Neuronal stem cell (in vitro differentiated cells): ENCODE data around the gene ASIP.

Source experiments
- DNase-seq: peaks from one replicate; pipeline ENCODE4 v3.0.0-alpha.2; 2013; ENCODE audit warnings: low spot score
- H2AFZ ChIP-seq: one replicate; pipeline ENCODE4 v1.6.1; 2013; ENCODE audit warnings: mild to moderate bottlenecking, low read length, inconsistent platforms
- H2AK5ac ChIP-seq: 2 replicates; pipeline ENCODE4 v1.6.1; 2013; ENCODE audit warnings: low read depth, mild to moderate bottlenecking, inconsistent platforms, low read length, moderate library complexity, mixed read lengths
- H2BK120ac ChIP-seq: 2 replicates; pipeline ENCODE4 v1.6.1; 2013; ENCODE audit warnings: low read depth, mild to moderate bottlenecking, inconsistent platforms, low read length, moderate library complexity, mixed read lengths
- H2BK12ac ChIP-seq: one replicate; pipeline ENCODE4 v1.6.1; 2013; ENCODE audit warnings: low read length, inconsistent platforms
- H2BK15ac ChIP-seq: 2 replicates; pipeline ENCODE4 v1.6.1; 2013; ENCODE audit warnings: mild to moderate bottlenecking, low read length, inconsistent platforms, mixed read lengths
- H2BK5ac ChIP-seq: one replicate; pipeline ENCODE4 v1.6.1; 2013; ENCODE audit warnings: inconsistent platforms, mild to moderate bottlenecking, low read length, moderate library complexity
- H3K14ac ChIP-seq: one replicate; pipeline ENCODE4 v1.6.1; 2013; ENCODE audit warnings: low read length, inconsistent platforms
- H3K18ac ChIP-seq: 2 replicates; pipeline ENCODE4 v1.6.1; 2013; ENCODE audit warnings: low read length, inconsistent platforms
- H3K23ac ChIP-seq: 2 replicates; pipeline ENCODE4 v1.6.1; 2013; ENCODE audit warnings: low read depth, mild to moderate bottlenecking, mixed read lengths, low read length, inconsistent platforms; ENCODE audit not compliant: poor library complexity
- H3K27ac ChIP-seq: replicated peaks from 3 replicates; pipeline ENCODE4 v1.5.1; 2013; ENCODE audit warnings: low read length, inconsistent platforms
- H3K27me3 ChIP-seq, 3 experiments: 2 replicates each; pipeline ENCODE4 v1.6.1; 2013; ENCODE audit warnings: low read length in 3 of 3, mild to moderate bottlenecking in 2 of 3, inconsistent platforms in 1 of 3, low read depth in 1 of 3, mixed read lengths in 1 of 3, moderate library complexity in 1 of 3; ENCODE audit not compliant: control insufficient read depth in 3 of 3, insufficient read depth in 3 of 3
- H3K36me3 ChIP-seq, 2 donors: replicated peaks in 1 of 2; 2 replicates each; pipeline ENCODE4 v1.6.1; 2013; ENCODE audit warnings: low read length in 2 of 2; ENCODE audit not compliant: control insufficient read depth in 2 of 2, insufficient read depth in 2 of 2
- H3K4ac ChIP-seq: 2 replicates; pipeline ENCODE4 v1.6.1; 2013; ENCODE audit warnings: inconsistent platforms, mild to moderate bottlenecking, low read length, moderate library complexity
- H3K4me1 ChIP-seq, 2 donors: 1 replicate in 1 of 2; 2 replicates in 1 of 2; pipeline ENCODE4 v1.6.1; 2013; ENCODE audit warnings: low read length in 2 of 2, low read depth in 1 of 2; ENCODE audit not compliant: control insufficient read depth in 2 of 2, insufficient read depth in 1 of 2
- H3K4me2 ChIP-seq: one replicate; pipeline ENCODE4 v1.6.1; 2013; ENCODE audit warnings: mild to moderate bottlenecking, low read length, inconsistent platforms; ENCODE audit not compliant: insufficient read depth, poor library complexity, severe bottlenecking
- H3K4me3 ChIP-seq, 2 donors: 2 replicates each; pipeline ENCODE4 v1.5.1; 2013; ENCODE audit warnings: low read length in 2 of 2, mild to moderate bottlenecking in 2 of 2, inconsistent platforms in 1 of 2, moderate library complexity in 1 of 2
- H3K79me1 ChIP-seq: one replicate; pipeline ENCODE4 v1.6.1; 2013; ENCODE audit warnings: low read depth, mild to moderate bottlenecking, inconsistent platforms, low read length, moderate library complexity
- H3K9ac ChIP-seq: one replicate; pipeline ENCODE4 v1.6.1; 2013; ENCODE audit warnings: mild to moderate bottlenecking, low read depth, low read length, inconsistent platforms; ENCODE audit not compliant: poor library complexity
- H3K9me3 ChIP-seq, 2 donors: replicated peaks in 1 of 2; 2 replicates each; pipeline versions ENCODE3 to v1.6.1; 2013; ENCODE audit warnings: low read length in 2 of 2, mild to moderate bottlenecking in 2 of 2, inconsistent platforms in 1 of 2, low read depth in 1 of 2, mixed read lengths in 1 of 2, moderate library complexity in 1 of 2; ENCODE audit not compliant: control insufficient read depth in 2 of 2, insufficient read depth in 1 of 2
- H4K8ac ChIP-seq: one replicate; pipeline ENCODE4 v1.6.1; 2013; ENCODE audit warnings: low read depth, mild to moderate bottlenecking, inconsistent platforms, low read length, moderate library complexity
- H4K91ac ChIP-seq: one replicate; pipeline ENCODE4 v1.6.1; 2013; ENCODE audit warnings: low read length, low read depth, mild to moderate bottlenecking, inconsistent platforms; ENCODE audit not compliant: poor library complexity
- WGBS, 2 donors: extraction: QIAGEN DNeasy Blood & Tissue Kit; methylation state at CpG; one replicate each; pipeline ENCODE4 v1.1.7; 2013; ENCODE audit warnings: missing lambda C conversion rate in 2 of 2, mixed read lengths in 1 of 2; ENCODE audit not compliant: insufficient read length in 2 of 2, insufficient replicate concordance in 1 of 2; ENCODE audit errors: extremely low coverage in 2 of 2; 5-methylcytosine and 5-hydroxymethylcytosine counted together

ASIP gene

DNA sequence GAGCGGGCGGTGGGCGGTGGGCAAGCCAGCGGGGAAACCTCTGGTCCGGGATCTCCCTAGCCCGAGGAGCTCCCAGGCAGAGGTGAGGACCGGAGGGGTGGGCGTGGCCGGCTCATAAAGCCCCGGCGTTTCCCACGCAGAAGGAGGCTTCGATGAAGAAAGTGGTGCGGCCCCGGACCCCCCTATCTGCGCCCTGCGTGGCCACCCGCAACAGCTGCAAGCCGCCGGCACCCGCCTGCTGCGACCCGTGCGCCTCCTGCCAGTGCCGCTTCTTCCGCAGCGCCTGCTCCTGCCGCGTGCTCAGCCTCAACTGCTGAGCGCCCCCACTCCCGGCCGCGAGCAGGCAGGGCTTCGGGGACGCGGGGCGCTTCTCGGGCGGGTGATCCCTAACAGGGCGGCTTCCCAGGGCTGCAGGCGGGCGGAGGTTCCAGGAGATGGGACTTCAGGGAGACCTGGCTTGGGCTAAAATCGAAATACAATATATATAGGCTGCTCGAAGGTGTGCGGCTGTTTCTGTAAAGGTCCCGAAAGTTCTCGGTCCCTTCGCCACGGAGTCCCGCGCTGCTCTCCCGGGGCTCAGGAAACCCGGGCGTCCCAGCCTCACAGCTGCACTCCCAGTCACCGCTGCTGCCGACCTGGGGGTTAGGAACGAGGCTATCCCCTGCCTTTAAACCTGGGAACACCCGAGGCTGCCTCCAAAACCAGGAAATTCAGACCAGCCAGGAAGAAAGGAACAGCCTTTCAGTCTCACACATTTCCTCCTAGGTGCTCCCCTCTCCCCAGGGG, 27.8 kb downstream of the ASIP start:
- WGBS, 2 donors = no CpG with 5 or more reads among the region's 58 CpGs
- Histone ChIP-seq H3K23ac (peak overlapping the region; percentile 57), H3K4me1 (no peaks in the 10 kb centered on the region), H3K4me2 (peak overlapping the region; percentile 48), H3K27ac (no peak overlapping the region), H3K9me3 (no peaks in the 10 kb centered on the region), H3K4ac (no peak overlapping the region), H2BK15ac (peak overlapping the region; percentile 26), H2AFZ (no peak overlapping the region), H3K36me3 (peaks cover 2 to 45% of the 10 kb centered on the region in 2 donors), H2BK5ac (no peak overlapping the region), H3K27me3 (peaks cover 0 to 3% (median 0%) of the 10 kb centered on the region in 3 experiments), H3K18ac (peak overlapping the region; percentile 84), H2BK12ac (no peak overlapping the region), H3K14ac (no peak overlapping the region), H3K9ac (no peak overlapping the region), H3K4me3 (peak overlapping the region in 1 of 2 donors; percentile 9), H3K79me1 (no peaks in the 10 kb centered on the region), H2AK5ac (no peak overlapping the region), H2BK120ac (no peak overlapping the region), H4K8ac (no peak overlapping the region), H4K91ac (no peak overlapping the region)
- no peak for DNase-seq

DNA sequence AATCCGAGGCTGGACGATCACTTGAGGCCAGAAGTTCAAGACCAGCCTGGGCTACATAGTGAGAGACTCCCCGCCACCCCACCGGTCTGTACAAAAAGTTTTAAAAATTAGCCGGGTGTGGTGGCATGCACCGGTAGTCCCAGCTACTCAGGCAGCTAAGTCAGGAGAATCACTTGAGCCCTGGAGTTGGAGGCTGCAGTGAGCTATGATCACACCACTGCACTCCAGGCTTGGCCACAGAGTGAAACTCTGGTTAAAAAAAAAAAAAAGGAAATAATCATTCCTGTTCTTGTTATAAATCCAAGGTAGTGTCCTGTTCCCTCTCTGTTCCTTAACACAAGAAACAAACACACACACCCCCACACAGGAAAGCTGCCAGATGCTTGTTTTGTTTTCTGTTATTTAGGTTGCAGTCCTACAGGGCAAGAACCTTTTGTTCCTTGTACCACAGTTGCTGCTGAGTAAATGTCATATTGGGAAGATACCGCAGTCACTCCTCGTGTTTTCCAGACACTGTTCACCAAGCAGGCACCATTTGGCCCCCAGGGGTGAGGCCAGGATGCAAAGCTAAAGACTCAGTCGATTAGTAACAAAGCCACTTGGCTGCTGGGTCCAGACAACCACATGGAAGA, 28.9 kb downstream of the ASIP start:
- no peak overlapping the region for H3K14ac ChIP-seq
- H3K27ac ChIP-seq = no peak overlapping the region
- H2BK120ac ChIP-seq = no peak overlapping the region
- no peaks in the 10 kb centered on the region for H3K79me1 ChIP-seq
- H3K4ac ChIP-seq = no peak overlapping the region
- H4K91ac ChIP-seq = no peak overlapping the region
- H3K4me2 ChIP-seq = no peak overlapping the region
- WGBS, 2 donors = no CpG with 5 or more reads among the region's 9 CpGs
- H2BK12ac ChIP-seq = no peak overlapping the region
- H4K8ac ChIP-seq = no peak overlapping the region
- H3K4me3 ChIP-seq = no peak overlapping the region
- H2AK5ac ChIP-seq = no peak overlapping the region
- no peak overlapping the region for H3K18ac ChIP-seq
- DNase-seq = no peak
- H3K9ac ChIP-seq = no peak overlapping the region
- no peaks in the 10 kb centered on the region for H3K4me1 ChIP-seq
- no peak overlapping the region for H2AFZ ChIP-seq
- no peak overlapping the region for H2BK15ac ChIP-seq
- no peak overlapping the region for H3K23ac ChIP-seq
- no peaks in the 10 kb centered on the region for H3K9me3 ChIP-seq
- H3K36me3 ChIP-seq = peaks cover 6 to 50% of the 10 kb centered on the region in 2 donors
- no peak overlapping the region for H2BK5ac ChIP-seq
- peaks cover 0 to 3% (median 0%) of the 10 kb centered on the region in 3 experiments for H3K27me3 ChIP-seq

DNA sequence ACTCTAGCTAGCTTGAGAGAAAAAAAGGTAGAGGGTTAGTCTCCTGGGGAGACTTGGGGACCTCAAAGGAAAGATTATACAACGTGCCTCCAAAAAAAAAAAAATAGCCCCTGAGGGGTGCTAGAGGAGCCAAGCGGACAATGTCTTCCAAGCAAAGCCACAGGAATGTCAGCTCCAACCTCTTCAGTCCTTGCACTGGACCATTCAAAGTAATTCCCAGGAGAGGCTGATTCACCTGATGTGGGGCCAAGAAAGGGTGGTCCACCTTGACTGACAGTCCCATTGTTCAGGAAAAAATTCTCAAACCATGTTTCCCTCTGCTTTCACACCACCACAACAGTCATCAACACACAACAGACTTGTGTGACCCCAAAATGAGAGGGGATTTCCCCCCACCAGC, 30.7 kb downstream of the ASIP start:
- H3K79me1 ChIP-seq = no peaks in the 10 kb centered on the region
- no peak overlapping the region for H3K27ac ChIP-seq
- H3K4me2 ChIP-seq = no peak overlapping the region
- H4K8ac ChIP-seq = no peak overlapping the region
- H3K36me3 ChIP-seq = peaks cover 14 to 67% of the 10 kb centered on the region in 2 donors
- no peak overlapping the region for H2BK12ac ChIP-seq
- H3K9ac ChIP-seq = no peak overlapping the region
- no peak for DNase-seq
- no peak overlapping the region for H3K14ac ChIP-seq
- H2BK120ac ChIP-seq = no peak overlapping the region
- no peak overlapping the region for H2AK5ac ChIP-seq
- no peak overlapping the region for H3K4ac ChIP-seq
- H2AFZ ChIP-seq = no peak overlapping the region
- H2BK15ac ChIP-seq = no peak overlapping the region
- H3K27me3 ChIP-seq = peaks cover 0 to 3% (median 0%) of the 10 kb centered on the region in 3 experiments
- no peak overlapping the region for H3K23ac ChIP-seq
- no peak overlapping the region for H2BK5ac ChIP-seq
- no peak overlapping the region for H4K91ac ChIP-seq
- no CpG with 5 or more reads among the region's 2 CpGs for WGBS, 2 donors
- no peaks in the 10 kb centered on the region for H3K9me3 ChIP-seq
- H3K4me1 ChIP-seq = no peaks in the 10 kb centered on the region
- H3K18ac ChIP-seq = no peak overlapping the region
- no peak overlapping the region for H3K4me3 ChIP-seq

GRCh38 chr20:34274694-34275093, 33.5 kb downstream of the ASIP start:
- H3K4me2 ChIP-seq = no peak overlapping the region
- no peak overlapping the region for H3K4ac ChIP-seq
- H2BK120ac ChIP-seq = no peak overlapping the region
- H3K27me3 ChIP-seq = no peaks in the 10 kb centered on the region
- H2BK15ac ChIP-seq = no peak overlapping the region
- no peaks in the 10 kb centered on the region for H3K9me3 ChIP-seq
- no peak for DNase-seq
- no peak overlapping the region for H4K91ac ChIP-seq
- no peak overlapping the region for H2BK5ac ChIP-seq
- H2AFZ ChIP-seq = no peak overlapping the region
- H3K23ac ChIP-seq = no peak overlapping the region
- no CpG with 5 or more reads among the region's 7 CpGs for WGBS, 2 donors
- H3K36me3 ChIP-seq = peaks cover 21 to 79% of the 10 kb centered on the region in 2 donors
- no peak overlapping the region for H4K8ac ChIP-seq
- H3K18ac ChIP-seq = no peak overlapping the region
- H3K4me3 ChIP-seq = no peak overlapping the region
- H3K27ac ChIP-seq = no peak overlapping the region
- H3K14ac ChIP-seq = no peak overlapping the region
- no peaks in the 10 kb centered on the region for H3K4me1 ChIP-seq
- no peak overlapping the region for H3K9ac ChIP-seq
- H3K79me1 ChIP-seq = no peaks in the 10 kb centered on the region
- H2AK5ac ChIP-seq = no peak overlapping the region
- H2BK12ac ChIP-seq = no peak overlapping the region
